ENCODE data around the gene RNF175. TPM values are rescaled to one million over a fixed set of nuclear protein-coding genes. Genes with fewer than 3 reads are reported as not detected.
A peak's percentile ranks its signal among the peaks of the same experiment; 100 is the strongest.

Gene RNF175
- total RNA-seq, 2 donors from 2014 or later, result not detected

GRCh38 chr4:153780221-153780620 lies 20.4 kb upstream of the RNF175 start:
- Mint-ChIP-seq H3K27ac (no peak overlapping the region), H3K4me3 (no peak overlapping the region), H3K4me1 (no peaks in the 10 kb centered on the region), H3K36me3 (ENCODE audit: low read depth) (no peaks in the 10 kb centered on the region), H3K27me3 (peaks cover 67% of the 10 kb centered on the region)
- ATAC-seq (no peak), DNase-seq (no peak)
- no peaks in the 10 kb centered on the region for H3K9me3 ChIP-seq (ENCODE audit: control insufficient read depth, low read length, poor library complexity, severe bottlenecking)

GRCh38 chr4:153778383-153778782 lies 18.6 kb upstream of the RNF175 start:
- Mint-ChIP-seq H3K4me1 (no peaks in the 10 kb centered on the region), H3K36me3 (ENCODE audit: low read depth) (peaks cover 2% of the 10 kb centered on the region), H3K27ac (no peak overlapping the region), H3K27me3 (peaks cover 62% of the 10 kb centered on the region), H3K4me3 (no peak overlapping the region)
- ATAC-seq (no peak), DNase-seq (no peak)
- no peaks in the 10 kb centered on the region for H3K9me3 ChIP-seq (ENCODE audit: control insufficient read depth, low read length, poor library complexity, severe bottlenecking)

- ATAC-seq (no peak), DNase-seq (no peak)
- Mint-ChIP-seq H3K36me3 (ENCODE audit: low read depth) (peaks cover 2% of the 10 kb centered on the region), H3K27me3 (peaks cover 61% of the 10 kb centered on the region), H3K27ac (no peak overlapping the region), H3K4me1 (no peaks in the 10 kb centered on the region), H3K4me3 (no peak overlapping the region)
- no peaks in the 10 kb centered on the region for H3K9me3 ChIP-seq (ENCODE audit: control insufficient read depth, low read length, poor library complexity, severe bottlenecking)
Measured at GRCh38 chr4:153777421-153777820, 17.6 kb upstream of the RNF175 start.

GRCh38 chr4:153776601-153777000 lies 16.8 kb upstream of the RNF175 start:
- peaks cover 4% of the 10 kb centered on the region for H3K36me3 Mint-ChIP-seq (ENCODE audit: low read depth)
- ATAC-seq (no peak), DNase-seq (no peak)
- peaks cover 61% of the 10 kb centered on the region for H3K27me3 Mint-ChIP-seq
- H3K27ac Mint-ChIP-seq, result no peak overlapping the region
- H3K9me3 ChIP-seq (ENCODE audit: control insufficient read depth, low read length, poor library complexity, severe bottlenecking), result no peaks in the 10 kb centered on the region
- no peaks in the 10 kb centered on the region for H3K4me1 Mint-ChIP-seq
- H3K4me3 Mint-ChIP-seq, result no peak overlapping the region

- ATAC-seq (no peak), DNase-seq (no peak)
- Mint-ChIP-seq H3K4me1 (no peaks in the 10 kb centered on the region), H3K27me3 (peaks cover 55% of the 10 kb centered on the region), H3K4me3 (no peak overlapping the region), H3K36me3 (ENCODE audit: low read depth) (peaks cover 5% of the 10 kb centered on the region), H3K27ac (no peak overlapping the region)
- no peaks in the 10 kb centered on the region for H3K9me3 ChIP-seq (ENCODE audit: control insufficient read depth, low read length, poor library complexity, severe bottlenecking)
Measured at GRCh38 chr4:153773236-153773690, 13.4 kb upstream of the RNF175 start.

- no peak overlapping the region for H3K4me3 Mint-ChIP-seq
- no peak overlapping the region for H3K27ac Mint-ChIP-seq
- peaks cover 47% of the 10 kb centered on the region for H3K27me3 Mint-ChIP-seq
- DNase-seq, result no peak
- H3K36me3 Mint-ChIP-seq (ENCODE audit: low read depth), result peaks cover 5% of the 10 kb centered on the region
- ATAC-seq, result no peak
- H3K4me1 Mint-ChIP-seq, result no peaks in the 10 kb centered on the region
- no peaks in the 10 kb centered on the region for H3K9me3 ChIP-seq (ENCODE audit: control insufficient read depth, low read length, poor library complexity, severe bottlenecking)
Measured at GRCh38 chr4:153771046-153771445, 11.2 kb upstream of the RNF175 start.

- no peaks in the 10 kb centered on the region for H3K4me1 Mint-ChIP-seq
- no peaks in the 10 kb centered on the region for H3K9me3 ChIP-seq (ENCODE audit: control insufficient read depth, low read length, poor library complexity, severe bottlenecking)
- DNase-seq, result no peak
- peaks cover 48% of the 10 kb centered on the region for H3K27me3 Mint-ChIP-seq
- no peak overlapping the region for H3K27ac Mint-ChIP-seq
- H3K4me3 Mint-ChIP-seq, result no peak overlapping the region
- H3K36me3 Mint-ChIP-seq (ENCODE audit: low read depth), result peaks cover 2% of the 10 kb centered on the region
- no peak for ATAC-seq
Measured at GRCh38 chr4:153766758-153767157, 6.9 kb upstream of the RNF175 start.

GRCh38 chr4:153765894-153766293 lies 6.1 kb upstream of the RNF175 start:
- no peaks in the 10 kb centered on the region for H3K4me1 Mint-ChIP-seq
- ATAC-seq (no peak), DNase-seq (no peak)
- H3K4me3 Mint-ChIP-seq, result no peak overlapping the region
- H3K27ac Mint-ChIP-seq, result no peak overlapping the region
- H3K36me3 Mint-ChIP-seq (ENCODE audit: low read depth), result no peaks in the 10 kb centered on the region
- H3K27me3 Mint-ChIP-seq, result peaks cover 55% of the 10 kb centered on the region
- no peaks in the 10 kb centered on the region for H3K9me3 ChIP-seq (ENCODE audit: control insufficient read depth, low read length, poor library complexity, severe bottlenecking)

GRCh38 chr4:153764601-153765368 lies 5.0 kb upstream of the RNF175 start:
- no peaks in the 10 kb centered on the region for H3K9me3 ChIP-seq (ENCODE audit: control insufficient read depth, low read length, poor library complexity, severe bottlenecking)
- ATAC-seq (no peak), DNase-seq (no peak)
- H3K27me3 Mint-ChIP-seq, result peaks cover 56% of the 10 kb centered on the region
- H3K4me3 Mint-ChIP-seq, result no peak overlapping the region
- H3K4me1 Mint-ChIP-seq, result no peaks in the 10 kb centered on the region
- no peaks in the 10 kb centered on the region for H3K36me3 Mint-ChIP-seq (ENCODE audit: low read depth)
- H3K27ac Mint-ChIP-seq, result no peak overlapping the region

GRCh38 chr4:153763404-153763803 lies 3.6 kb upstream of the RNF175 start:
- no peak overlapping the region for H3K4me3 Mint-ChIP-seq
- no peak overlapping the region for H3K27ac Mint-ChIP-seq
- H3K36me3 Mint-ChIP-seq (ENCODE audit: low read depth), result no peaks in the 10 kb centered on the region
- no peaks in the 10 kb centered on the region for H3K4me1 Mint-ChIP-seq
- DNase-seq (no peak), ATAC-seq (no peak)
- peaks cover 54% of the 10 kb centered on the region for H3K27me3 Mint-ChIP-seq
- H3K9me3 ChIP-seq (ENCODE audit: control insufficient read depth, low read length, poor library complexity, severe bottlenecking), result no peaks in the 10 kb centered on the region

- H3K27me3 Mint-ChIP-seq, result peaks cover 58% of the 10 kb centered on the region
- no peaks in the 10 kb centered on the region for H3K9me3 ChIP-seq (ENCODE audit: control insufficient read depth, low read length, poor library complexity, severe bottlenecking)
- no peak for ATAC-seq
- peak overlapping the region; percentile 49 for H3K4me3 Mint-ChIP-seq
- H3K27ac Mint-ChIP-seq, result no peak overlapping the region
- peaks cover 4% of the 10 kb centered on the region for H3K36me3 Mint-ChIP-seq (ENCODE audit: low read depth)
- H3K4me1 Mint-ChIP-seq, result peaks cover 12% of the 10 kb centered on the region
- DNase-seq, result no peak
Measured at GRCh38 chr4:153758688-153759406, 977 bp downstream of the RNF175 start.

- H3K27ac Mint-ChIP-seq, result no peak overlapping the region
- H3K4me1 Mint-ChIP-seq, result peaks cover 12% of the 10 kb centered on the region
- ATAC-seq (no peak), DNase-seq (no peak)
- peak overlapping the region; percentile 49 for H3K4me3 Mint-ChIP-seq
- no peaks in the 10 kb centered on the region for H3K9me3 ChIP-seq (ENCODE audit: control insufficient read depth, low read length, poor library complexity, severe bottlenecking)
- peaks cover 4% of the 10 kb centered on the region for H3K36me3 Mint-ChIP-seq (ENCODE audit: low read depth)
- peaks cover 52% of the 10 kb centered on the region for H3K27me3 Mint-ChIP-seq
Measured at GRCh38 chr4:153758136-153758535, 1.7 kb downstream of the RNF175 start.

- H3K9me3 ChIP-seq (ENCODE audit: control insufficient read depth, low read length, poor library complexity, severe bottlenecking), result no peaks in the 10 kb centered on the region
- peaks cover 4% of the 10 kb centered on the region for H3K36me3 Mint-ChIP-seq (ENCODE audit: low read depth)
- H3K27ac Mint-ChIP-seq, result no peak overlapping the region
- peaks cover 12% of the 10 kb centered on the region for H3K4me1 Mint-ChIP-seq
- ATAC-seq, result no peak
- peaks cover 47% of the 10 kb centered on the region for H3K27me3 Mint-ChIP-seq
- DNase-seq, result no peak
- H3K4me3 Mint-ChIP-seq, result no peak overlapping the region
Measured at GRCh38 chr4:153757407-153757806, 2.4 kb downstream of the RNF175 start.

All from T-helper 17 cell (primary cell).